ENCODE data around the gene DLGAP1. TPM values are rescaled to one million over a fixed set of nuclear protein-coding genes. Genes with fewer than 3 reads are reported as not detected.
A peak's percentile ranks its signal among the peaks of the same experiment; 100 is the strongest.
"Not testable (repeated sequence)": the region's sequence is repeated elsewhere in the genome, so short reads cannot be mapped to it uniquely, and the experiment has no call there.

Gene DLGAP1
- polyA plus RNA-seq, 1 experiment = 0.09 TPM

DNA sequence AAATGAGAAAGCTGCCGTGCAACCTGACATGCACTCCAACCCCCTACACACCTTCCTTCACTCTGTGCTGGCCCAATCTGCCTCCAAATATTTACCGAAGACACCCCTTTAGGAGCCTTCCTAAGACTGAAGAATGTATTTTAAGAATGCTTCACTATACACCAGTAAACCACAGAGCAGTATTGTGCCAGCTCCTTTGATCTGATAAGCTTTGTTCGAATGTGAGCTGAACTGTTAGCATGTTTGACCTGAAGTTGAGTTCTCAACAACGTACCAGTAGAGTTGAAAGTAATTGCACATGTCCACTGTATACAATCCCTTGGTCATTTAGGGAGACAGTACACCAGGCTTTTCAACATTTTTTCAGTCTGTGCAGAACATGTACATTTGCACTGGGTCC is 745.9 kb downstream of the DLGAP1 start:
- Histone ChIP-seq H3K4me3 (ENCODE audit: low read depth, low read length) (no peak overlapping the region), H3K27me3 (ENCODE audit: control insufficient read depth, insufficient read depth, low read length) (peaks cover 3% of the 10 kb centered on the region), H3K9me3 (ENCODE audit: control insufficient read depth, insufficient read depth, low read length) (no peaks in the 10 kb centered on the region), H3K27ac (ENCODE audit: low read depth, low read length) (no peak overlapping the region)
- POLR2A ChIA-PET = no interaction called here
- CTCF ChIA-PET = interaction anchor here (0.9 to 1.5 kb wide), 6 partner anchors 9 to 287 kb away, joined by 3 to 9 read pairs (median 4); no protein-coding TSS in a partner anchor
- no peak for DNase-seq (ENCODE audit: low read depth, low spot score)
- TF ChIP-seq, protein P1, sequence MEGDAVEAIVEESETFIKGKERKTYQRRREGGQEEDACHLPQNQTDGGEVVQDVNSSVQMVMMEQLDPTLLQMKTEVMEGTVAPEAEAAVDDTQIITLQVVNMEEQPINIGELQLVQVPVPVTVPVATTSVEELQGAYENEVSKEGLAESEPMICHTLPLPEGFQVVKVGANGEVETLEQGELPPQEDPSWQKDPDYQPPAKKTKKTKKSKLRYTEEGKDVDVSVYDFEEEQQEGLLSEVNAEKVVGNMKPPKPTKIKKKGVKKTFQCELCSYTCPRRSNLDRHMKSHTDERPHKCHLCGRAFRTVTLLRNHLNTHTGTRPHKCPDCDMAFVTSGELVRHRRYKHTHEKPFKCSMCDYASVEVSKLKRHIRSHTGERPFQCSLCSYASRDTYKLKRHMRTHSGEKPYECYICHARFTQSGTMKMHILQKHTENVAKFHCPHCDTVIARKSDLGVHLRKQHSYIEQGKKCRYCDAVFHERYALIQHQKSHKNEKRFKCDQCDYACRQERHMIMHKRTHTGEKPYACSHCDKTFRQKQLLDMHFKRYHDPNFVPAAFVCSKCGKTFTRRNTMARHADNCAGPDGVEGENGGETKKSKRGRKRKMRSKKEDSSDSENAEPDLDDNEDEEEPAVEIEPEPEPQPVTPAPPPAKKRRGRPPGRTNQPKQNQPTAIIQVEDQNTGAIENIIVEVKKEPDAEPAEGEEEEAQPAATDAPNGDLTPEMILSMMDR (IDR thresholded peaks at IDR 0.05; ENCODE audit: low read depth, low read length) = no peak

DNA sequence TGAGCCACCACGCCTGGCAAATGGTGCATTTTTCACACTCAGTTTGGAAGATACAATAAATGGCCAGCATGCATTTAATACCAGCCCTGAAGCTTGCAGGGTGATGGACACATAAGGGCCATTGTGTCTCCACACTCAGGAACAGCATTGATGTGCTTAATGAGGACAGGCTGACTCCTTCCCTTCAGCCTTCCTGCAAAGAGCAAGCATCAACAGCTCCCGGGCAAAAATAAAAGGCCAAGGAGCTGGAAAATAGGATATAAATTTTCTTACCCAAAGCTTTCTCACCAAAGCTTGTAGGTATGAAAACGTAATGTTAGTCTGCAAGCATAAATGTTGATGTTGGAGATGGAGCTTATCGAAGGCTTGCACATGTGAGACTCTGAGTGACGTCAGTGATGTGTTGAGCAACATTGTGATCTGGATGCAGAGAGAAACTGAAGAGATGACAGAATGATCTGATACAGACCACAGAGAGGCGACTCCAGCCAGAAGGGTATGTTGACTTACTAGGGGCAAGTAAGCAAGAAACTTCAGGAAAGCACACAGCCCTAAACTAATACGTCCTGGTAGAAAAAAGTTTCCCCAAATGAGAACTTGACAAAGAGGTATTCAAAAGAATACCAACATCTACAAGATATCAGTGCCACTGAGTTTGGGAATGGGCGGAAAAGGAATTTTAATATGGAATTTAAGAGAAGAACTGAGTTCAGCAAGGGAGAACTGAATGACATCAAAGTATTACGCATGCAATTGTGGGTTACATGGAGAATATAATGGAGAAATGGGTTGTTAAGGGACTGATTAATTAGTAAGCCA is 748.6 kb downstream of the DLGAP1 start:
- POLR2A ChIA-PET = no interaction called here
- TF ChIP-seq, protein P1 (IDR thresholded peaks at IDR 0.05; ENCODE audit: low read depth, low read length) = no peak
- Histone ChIP-seq H3K27ac (ENCODE audit: low read depth, low read length) (no peak overlapping the region), H3K27me3 (ENCODE audit: control insufficient read depth, insufficient read depth, low read length) (no peaks in the 10 kb centered on the region), H3K9me3 (ENCODE audit: control insufficient read depth, insufficient read depth, low read length) (no peaks in the 10 kb centered on the region), H3K4me3 (ENCODE audit: low read depth, low read length) (no peak overlapping the region)
- DNase-seq (ENCODE audit: low read depth, low spot score) = no peak
- CTCF ChIA-PET = interaction anchor here (0.9 to 6.3 kb wide), 4 partner anchors 65 to 292 kb away, joined by 4 to 71 read pairs (median 21); no protein-coding TSS in a partner anchor

DNA sequence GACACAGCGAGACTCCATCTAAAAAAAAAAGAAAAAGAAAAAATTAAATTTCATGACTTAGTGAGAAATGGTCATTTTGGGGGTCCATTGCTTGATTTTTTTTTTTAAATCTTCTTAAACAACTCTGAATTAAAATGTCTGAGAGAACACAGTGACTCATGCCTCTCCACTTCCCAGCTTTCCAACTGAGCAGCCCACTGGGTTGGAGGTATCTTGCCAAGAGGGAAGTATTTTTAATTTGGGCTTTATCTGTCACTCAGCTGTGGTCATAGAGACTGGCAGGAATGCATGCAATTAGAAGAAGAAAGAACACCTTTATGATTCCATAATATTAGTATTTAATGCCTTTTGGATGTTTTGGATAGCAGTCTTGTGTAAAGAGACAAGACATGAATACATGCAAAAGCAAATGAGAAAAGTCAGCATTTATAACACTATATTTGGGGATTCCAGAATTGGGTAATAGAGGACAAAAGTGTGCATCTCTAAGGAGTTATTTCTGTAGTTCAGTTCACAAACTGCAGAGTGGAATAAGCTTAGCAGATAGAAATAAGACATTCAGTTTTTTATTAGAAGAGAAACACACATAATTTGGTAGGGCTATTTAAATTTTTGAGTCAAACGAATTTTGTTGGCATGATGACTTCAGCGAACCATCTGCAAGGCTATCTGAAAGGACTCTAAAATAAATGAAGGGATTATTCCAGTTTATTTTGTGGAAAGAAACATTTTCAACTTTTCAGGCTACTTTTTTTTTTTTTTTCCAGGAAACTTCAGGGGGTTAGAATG is 750.4 kb downstream of the DLGAP1 start:
- POLR2A ChIA-PET = no interaction called here
- CTCF ChIA-PET = interaction anchor here (0.6 to 6.3 kb wide), 13 partner anchors 14 to 297 kb away, joined by 3 to 71 read pairs (median 4); no protein-coding TSS in a partner anchor
- DNase-seq (ENCODE audit: low read depth, low spot score) = no peak

GRCh38 chr18:3703732-3704176 is 751.4 kb downstream of the DLGAP1 start:
- POLR2A ChIA-PET = no interaction called here

More for the DNA sequence above, 750.4 kb downstream of the DLGAP1 start:
- no peaks in the 10 kb centered on the region for H3K27me3 ChIP-seq (ENCODE audit: control insufficient read depth, insufficient read depth, low read length)
- no peaks in the 10 kb centered on the region for H3K9me3 ChIP-seq (ENCODE audit: control insufficient read depth, insufficient read depth, low read length)
- no peak overlapping the region for H3K4me3 ChIP-seq (ENCODE audit: low read depth, low read length)
- no peak overlapping the region for H3K27ac ChIP-seq (ENCODE audit: low read depth, low read length)
- TF ChIP-seq, protein P1 (IDR thresholded peaks at IDR 0.05; ENCODE audit: low read depth, low read length) = no peak

DNA sequence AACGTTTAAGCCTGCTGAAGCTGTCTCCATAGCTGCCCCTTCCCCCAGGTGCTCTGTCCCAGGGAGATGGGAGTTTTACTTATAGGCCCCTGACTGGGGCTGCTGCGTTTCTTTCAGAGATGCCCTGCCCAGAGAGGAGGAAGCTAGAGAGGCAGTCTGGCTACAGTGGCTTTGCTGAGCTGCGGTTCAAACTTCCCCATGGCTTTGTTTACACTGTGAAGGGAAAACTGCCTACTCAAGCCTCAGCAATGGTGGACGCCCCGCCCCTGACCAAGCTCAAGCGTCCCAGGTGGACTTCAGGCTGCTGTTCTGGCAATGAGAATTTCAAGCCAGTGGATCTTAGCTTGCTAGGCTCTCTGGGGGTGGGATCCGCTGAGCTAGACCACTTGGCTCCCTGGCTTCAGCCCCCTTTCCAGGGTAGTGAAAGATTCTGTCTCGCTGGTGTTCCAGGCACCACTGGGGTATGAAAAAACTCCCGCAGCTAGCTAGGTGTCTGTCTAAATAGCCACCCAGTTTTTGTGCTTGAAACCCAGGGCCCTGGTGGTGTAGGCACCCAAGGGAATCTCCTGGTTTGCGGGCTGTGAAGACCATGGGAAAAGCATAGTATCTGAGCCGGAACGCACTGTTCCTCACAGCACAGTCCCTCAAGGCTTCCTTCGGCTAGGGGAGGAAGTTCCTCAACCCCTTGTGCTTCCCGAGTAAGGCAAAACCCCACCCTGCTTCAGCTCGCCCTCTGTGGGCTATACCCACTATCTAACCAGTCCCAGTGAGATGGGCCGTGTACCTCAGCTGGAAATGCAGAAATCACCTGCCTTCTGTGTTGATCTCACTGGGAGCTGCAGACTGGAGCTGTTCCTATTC is 755.2 kb downstream of the DLGAP1 start:
- H3K9me3 ChIP-seq (ENCODE audit: control insufficient read depth, insufficient read depth, low read length); DNase-seq (ENCODE audit: low read depth, low spot score); H3K27ac ChIP-seq (ENCODE audit: low read depth, low read length); H3K4me3 ChIP-seq (ENCODE audit: low read depth, low read length); H3K27me3 ChIP-seq (ENCODE audit: control insufficient read depth, insufficient read depth, low read length): not testable (repeated sequence)
- POLR2A ChIA-PET = interaction anchor here (0.6 kb wide), 1 partner anchor 88 kb away, joined by 3 read pairs; no protein-coding TSS in a partner anchor
- CTCF ChIA-PET = interaction anchor here (1.0 to 4.4 kb wide), 6 partner anchors 34 to 299 kb away, joined by 3 to 36 read pairs (median 4); no protein-coding TSS in a partner anchor

More at GRCh38 chr18:3703732-3704176, 751.4 kb downstream of the DLGAP1 start:
- peak overlapping the region; percentile 2 for H3K27ac ChIP-seq (ENCODE audit: low read depth, low read length)
- DNase-seq (ENCODE audit: low read depth, low spot score) = peak; percentile 42
- H3K9me3 ChIP-seq (ENCODE audit: control insufficient read depth, insufficient read depth, low read length) = no peaks in the 10 kb centered on the region
- no peak overlapping the region for H3K4me3 ChIP-seq (ENCODE audit: low read depth, low read length)
- CTCF ChIA-PET = interaction anchor here (0.7 to 6.3 kb wide), 21 partner anchors 11 to 298 kb away, joined by 3 to 71 read pairs (median 4); no protein-coding TSS in a partner anchor
- TF ChIP-seq, protein P1 (IDR thresholded peaks at IDR 0.05; ENCODE audit: low read depth, low read length) = peak; percentile 91
- H3K27me3 ChIP-seq (ENCODE audit: control insufficient read depth, insufficient read depth, low read length) = no peaks in the 10 kb centered on the region

DNA sequence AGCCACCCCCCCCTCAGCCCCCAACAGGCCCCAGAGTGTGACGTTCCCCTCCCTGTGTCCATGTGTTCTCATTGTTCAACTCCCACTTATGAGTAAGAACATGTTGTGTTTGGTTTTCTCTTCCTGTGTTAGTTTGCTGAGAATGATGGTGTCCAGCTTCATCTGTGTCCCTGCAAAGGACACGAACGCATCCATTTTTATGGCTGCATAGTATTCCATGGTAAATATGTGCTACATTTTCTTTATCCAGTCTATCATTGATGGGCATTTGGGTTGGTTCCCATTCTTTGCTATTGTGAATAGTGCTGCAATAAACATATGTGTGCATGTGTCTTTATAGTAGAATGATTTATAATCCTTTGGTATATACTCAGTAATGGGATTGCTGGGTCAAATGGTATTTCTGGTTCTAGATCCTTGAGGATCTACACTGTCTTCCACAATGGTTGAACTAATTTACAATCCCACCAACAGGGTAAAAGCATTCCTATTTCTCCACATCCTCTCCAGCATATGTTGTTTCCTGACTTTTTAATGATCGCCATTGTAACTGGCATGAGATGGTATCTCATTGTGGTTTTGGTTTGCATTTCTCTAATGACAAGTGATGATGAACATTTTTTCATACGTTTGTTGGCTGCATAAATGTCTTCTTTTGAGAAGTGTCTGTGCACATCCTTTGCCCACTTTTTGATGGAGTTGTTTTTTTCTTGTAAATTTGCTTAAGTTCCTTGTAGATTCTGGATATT is 760.9 kb downstream of the DLGAP1 start:
- DNase-seq (ENCODE audit: low read depth, low spot score); H3K4me3 ChIP-seq (ENCODE audit: low read depth, low read length); H3K9me3 ChIP-seq (ENCODE audit: control insufficient read depth, insufficient read depth, low read length); H3K27me3 ChIP-seq (ENCODE audit: control insufficient read depth, insufficient read depth, low read length); POLR2A ChIA-PET; H3K27ac ChIP-seq (ENCODE audit: low read depth, low read length): not testable (repeated sequence)
- CTCF ChIA-PET = interaction anchor here (3.1 kb wide), 1 partner anchor 176 kb away, joined by 14 read pairs; no protein-coding TSS in a partner anchor

All from AG04450 (cell line).